ENCODE data around the gene MUSTN1. TPM values are rescaled to one million over a fixed set of nuclear protein-coding genes. Genes with fewer than 3 reads are reported as not detected.

MUSTN1 gene
- total RNA-seq, 2 donors from 2014 or later: 3.2 to 4.2 TPM

GRCh38 chr3:52822363-52822762 lies 12.5 kb downstream of the MUSTN1 start:
- DNase-seq: no peak
- no peak overlapping the region for H3K4me3 Mint-ChIP-seq
- no peak overlapping the region for H3K4me3 ChIP-seq (ENCODE audit: low read length)
- no peak overlapping the region for H3K9ac ChIP-seq (ENCODE audit: extremely low read depth, low read length, poor library complexity, severe bottlenecking)
- H3K36me3 Mint-ChIP-seq (ENCODE audit: low read depth): no peaks in the 10 kb centered on the region
- no peaks in the 10 kb centered on the region for H3K9me3 Mint-ChIP-seq
- H3K9me3 ChIP-seq (ENCODE audit: control insufficient read depth, low read length): no peaks in the 10 kb centered on the region
- no peaks in the 10 kb centered on the region for H3K36me3 ChIP-seq (ENCODE audit: control insufficient read depth, insufficient read depth, low read length)
- H3K27me3 ChIP-seq (ENCODE audit: control insufficient read depth, insufficient read depth, low read length, poor library complexity, severe bottlenecking): no peaks in the 10 kb centered on the region
- H3K4me1 ChIP-seq (ENCODE audit: control insufficient read depth, insufficient read depth, low read length): peaks cover 3% of the 10 kb centered on the region
- no peak overlapping the region for H3K27ac ChIP-seq (ENCODE audit: low read depth, low read length)
- peaks cover 1% of the 10 kb centered on the region for H3K4me1 Mint-ChIP-seq
- 85 to 97% methylated on average over 3 to 5 of the region's 5 CpGs for WGBS, 2 experiments (ENCODE audit: insufficient coverage in 1 of 2, insufficient read length in 1 of 2)
- TF ChIP-seq CTCF (conservative IDR thresholded peaks at IDR 0.05): no peak
- H3K27me3 Mint-ChIP-seq (ENCODE audit: insufficient read depth): no peaks in the 10 kb centered on the region
- no peak overlapping the region for H3K27ac Mint-ChIP-seq

- DNase-seq: peak; percentile 88
- Histone ChIP-seq H3K9ac (ENCODE audit: extremely low read depth, low read length, poor library complexity, severe bottlenecking) (no peak overlapping the region), H3K4me3 (ENCODE audit: low read length) (no peak overlapping the region), H3K27ac (ENCODE audit: low read depth, low read length) (no peak overlapping the region), H3K4me1 (ENCODE audit: control insufficient read depth, insufficient read depth, low read length) (peaks cover 3% of the 10 kb centered on the region), H3K36me3 (ENCODE audit: control insufficient read depth, insufficient read depth, low read length) (no peaks in the 10 kb centered on the region), H3K27me3 (ENCODE audit: control insufficient read depth, insufficient read depth, low read length, poor library complexity, severe bottlenecking) (no peaks in the 10 kb centered on the region), H3K9me3 (ENCODE audit: control insufficient read depth, low read length) (no peaks in the 10 kb centered on the region)
- H3K27me3 Mint-ChIP-seq (ENCODE audit: insufficient read depth): no peaks in the 10 kb centered on the region
- peak; percentile 92 for TF ChIP-seq CTCF (conservative IDR thresholded peaks at IDR 0.05)
- no peaks in the 10 kb centered on the region for H3K36me3 Mint-ChIP-seq (ENCODE audit: low read depth)
- WGBS, 2 experiments (ENCODE audit: insufficient coverage in 1 of 2, insufficient read length in 1 of 2): 56 to 76% methylated on average over 7 to 11 of the region's 11 CpGs
- no peaks in the 10 kb centered on the region for H3K9me3 Mint-ChIP-seq
- H3K27ac Mint-ChIP-seq: no peak overlapping the region
- peaks cover 1% of the 10 kb centered on the region for H3K4me1 Mint-ChIP-seq
- H3K4me3 Mint-ChIP-seq: no peak overlapping the region
Observed at GRCh38 chr3:52820736-52821135, 14.1 kb downstream of the MUSTN1 start.

GRCh38 chr3:52819936-52820335 lies 14.9 kb downstream of the MUSTN1 start:
- Histone ChIP-seq H3K27ac (ENCODE audit: low read depth, low read length) (no peak overlapping the region), H3K4me3 (ENCODE audit: low read length) (no peak overlapping the region), H3K4me1 (ENCODE audit: control insufficient read depth, insufficient read depth, low read length) (peaks cover 3% of the 10 kb centered on the region), H3K9me3 (ENCODE audit: control insufficient read depth, low read length) (no peaks in the 10 kb centered on the region), H3K9ac (ENCODE audit: extremely low read depth, low read length, poor library complexity, severe bottlenecking) (no peak overlapping the region), H3K27me3 (ENCODE audit: control insufficient read depth, insufficient read depth, low read length, poor library complexity, severe bottlenecking) (no peaks in the 10 kb centered on the region), H3K36me3 (ENCODE audit: control insufficient read depth, insufficient read depth, low read length) (no peaks in the 10 kb centered on the region)
- Mint-ChIP-seq H3K36me3 (ENCODE audit: low read depth) (no peaks in the 10 kb centered on the region), H3K9me3 (no peaks in the 10 kb centered on the region), H3K27ac (no peak overlapping the region), H3K27me3 (ENCODE audit: insufficient read depth) (no peaks in the 10 kb centered on the region), H3K4me3 (no peak overlapping the region), H3K4me1 (peaks cover 1% of the 10 kb centered on the region)
- 75 to 78% methylated on average over 1 to 2 of the region's 2 CpGs for WGBS, 2 experiments (ENCODE audit: insufficient coverage in 1 of 2, insufficient read length in 1 of 2)
- TF ChIP-seq CTCF (conservative IDR thresholded peaks at IDR 0.05): no peak
- DNase-seq: no peak
